ENCODE measurements around the gene TSGA10. TPM values are rescaled to one million over a fixed set of nuclear protein-coding genes. Genes with fewer than 3 reads are reported as not detected.

TSGA10 gene
- total and polyA plus RNA-seq, 2 experiments from 2014 or later, result 6.4 to 24.2 TPM

- TF ChIP-seq ZNF462 (CRISPR knock-in tag; IDR thresholded peaks at IDR 0.05), result no peak
- TF ChIP-seq POLR2AphosphoS5 (IDR thresholded peaks at IDR 0.05; ENCODE audit: low read depth), result no peak
- no peak for TF ChIP-seq NANOG (IDR thresholded peaks at IDR 0.05; ENCODE audit: borderline replicate concordance)
- TF ChIP-seq STAT1 (IDR thresholded peaks at IDR 0.05; ENCODE audit: unreplicated experiment), result no peak
- TF ChIP-seq, protein P1, sequence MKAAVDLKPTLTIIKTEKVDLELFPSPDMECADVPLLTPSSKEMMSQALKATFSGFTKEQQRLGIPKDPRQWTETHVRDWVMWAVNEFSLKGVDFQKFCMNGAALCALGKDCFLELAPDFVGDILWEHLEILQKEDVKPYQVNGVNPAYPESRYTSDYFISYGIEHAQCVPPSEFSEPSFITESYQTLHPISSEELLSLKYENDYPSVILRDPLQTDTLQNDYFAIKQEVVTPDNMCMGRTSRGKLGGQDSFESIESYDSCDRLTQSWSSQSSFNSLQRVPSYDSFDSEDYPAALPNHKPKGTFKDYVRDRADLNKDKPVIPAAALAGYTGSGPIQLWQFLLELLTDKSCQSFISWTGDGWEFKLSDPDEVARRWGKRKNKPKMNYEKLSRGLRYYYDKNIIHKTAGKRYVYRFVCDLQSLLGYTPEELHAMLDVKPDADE (IDR thresholded peaks at IDR 0.05), result no peak
Observed at GRCh38 chr2:98959810-98960507, 194.8 kb downstream of the TSGA10 start (continued).

GRCh38 chr2:98952966-98953365 lies 201.8 kb downstream of the TSGA10 start:
- Histone ChIP-seq H3K36me3 (ENCODE audit: insufficient read depth) (no peaks in the 10 kb centered on the region), H2AFZ (no peak overlapping the region), H3K4me2 (no peak overlapping the region), H3K9me2 (ENCODE audit: insufficient read depth) (no peaks in the 10 kb centered on the region), H3F3A (replicated peaks; ENCODE audit: low read depth) (no peaks in the 10 kb centered on the region), H3K4me1 (ENCODE audit: insufficient read depth) (no peaks in the 10 kb centered on the region), H3K4me3 (no peak overlapping the region), H4K20me1 (replicated peaks; ENCODE audit: insufficient read depth) (no peaks in the 10 kb centered on the region), H3K27ac (ENCODE audit: low read depth) (no peak overlapping the region), H3K27me3 (ENCODE audit: insufficient read depth) (no peaks in the 10 kb centered on the region), H3K79me2 (replicated peaks; ENCODE audit: insufficient read depth) (no peaks in the 10 kb centered on the region)
- no peak for ATAC-seq
- Mint-ChIP-seq H3K9me3 (no peaks in the 10 kb centered on the region), H3K36me3 (ENCODE audit: low read depth) (no peaks in the 10 kb centered on the region), H3K27me3 (ENCODE audit: insufficient read depth, low read depth, poor library complexity) (no peaks in the 10 kb centered on the region), H3K4me1 (no peaks in the 10 kb centered on the region), H3K4me3 (no peak overlapping the region), H3K27ac (no peak overlapping the region)
- DNase-seq (ENCODE audit: low spot score), result no peak
- TF ChIP-seq EZH2 (IDR thresholded peaks at IDR 0.05; ENCODE audit: low read depth, unreplicated experiment) (no peak), ZNF331 (CRISPR knock-in tag; IDR thresholded peaks at IDR 0.05; ENCODE audit: low read depth) (no peak)
- TF ChIP-seq, protein P1 (IDR thresholded peaks at IDR 0.05), result no peak

All from GM23338 (cell line).